Activated T-cell treated with anti-CD3 and anti-CD28 coated beads, Interleukin-2, amount 50 U/mL, for 4 hours (primary cell): ENCODE measurements around the gene BRF1. TPM values are rescaled to one million over a fixed set of nuclear protein-coding genes. Genes with fewer than 3 reads are reported as not detected.
"Not testable (repeated sequence)": the region's sequence is repeated elsewhere in the genome, so short reads cannot be mapped to it uniquely, and the experiment has no call there.

Source experiments
- ATAC-seq, 2 donors: fragments of 200-7000 bp; cut with Tn5 transposase; one replicate each; pipeline ENCODE4 v1.10.0; 2021
- DNase-seq: peaks from one replicate; pipeline ENCODE4 v3.0.0-alpha.2; 2020
- H3K27me3 Mint-ChIP-seq: one replicate; pipeline ENCODE4 v1.8.0; 2021; ENCODE audit warnings: low read depth, mixed read lengths
- H3K36me3 Mint-ChIP-seq: one replicate; pipeline ENCODE4 v1.8.0; 2022; ENCODE audit warnings: mixed read lengths; ENCODE audit not compliant: insufficient read depth
- H3K4me1 Mint-ChIP-seq: one replicate; pipeline ENCODE4 v1.8.0; 2021; ENCODE audit warnings: low read depth, mixed read lengths
- H3K4me3 Mint-ChIP-seq: one replicate; pipeline ENCODE4 v1.8.0; 2021; ENCODE audit warnings: mild to moderate bottlenecking, moderate library complexity, mixed read lengths
- H3K9me3 Mint-ChIP-seq: one replicate; pipeline ENCODE4 v1.8.0; 2021; ENCODE audit warnings: mixed read lengths
- total RNA-seq, 3 donors: library from RNA; stranded (reverse); gene quantifications; one replicate each; pipeline ENCODE4 v1.2.1, GENCODE V29; 2021

The BRF1 gene
- total RNA-seq, 3 donors from 2014 or later, result 33.5 to 36.4 (median 35.4) TPM

- Mint-ChIP-seq H3K36me3 (peaks cover 3% of the 10 kb centered on the region), H3K9me3 (no peaks in the 10 kb centered on the region), H3K27me3 (no peaks in the 10 kb centered on the region), H3K4me1 (peaks cover 17% of the 10 kb centered on the region), H3K4me3 (no peak overlapping the region)
- DNase-seq (no peak), ATAC-seq (no peak)
Measured at GRCh38 chr14:105279642-105280361, 21.0 kb downstream of the BRF1 start.

- not testable (repeated sequence) for H3K4me3 Mint-ChIP-seq, ATAC-seq, H3K4me1 Mint-ChIP-seq, H3K9me3 Mint-ChIP-seq, DNase-seq, H3K36me3 Mint-ChIP-seq, H3K27me3 Mint-ChIP-seq
Measured at GRCh38 chr14:105277448-105277847, 23.4 kb downstream of the BRF1 start.

GRCh38 chr14:105275267-105275946 is 25.4 kb downstream of the BRF1 start:
- no peak for DNase-seq
- Mint-ChIP-seq H3K36me3 (no peaks in the 10 kb centered on the region), H3K27me3 (no peaks in the 10 kb centered on the region), H3K4me3 (no peak overlapping the region), H3K9me3 (no peaks in the 10 kb centered on the region), H3K4me1 (no peaks in the 10 kb centered on the region)
- ATAC-seq, result no peak

- DNase-seq (no peak), ATAC-seq (no peak)
- H3K4me1 Mint-ChIP-seq, result no peaks in the 10 kb centered on the region
- no peak overlapping the region for H3K4me3 Mint-ChIP-seq
- no peaks in the 10 kb centered on the region for H3K27me3 Mint-ChIP-seq
- no peaks in the 10 kb centered on the region for H3K36me3 Mint-ChIP-seq
- H3K9me3 Mint-ChIP-seq, result no peaks in the 10 kb centered on the region
Measured at GRCh38 chr14:105274637-105275036, 26.2 kb downstream of the BRF1 start.

- Mint-ChIP-seq H3K4me3 (no peak overlapping the region), H3K36me3 (no peaks in the 10 kb centered on the region), H3K4me1 (peaks cover 2% of the 10 kb centered on the region), H3K9me3 (no peaks in the 10 kb centered on the region), H3K27me3 (no peaks in the 10 kb centered on the region)
- ATAC-seq (no peak), DNase-seq (no peak)
Measured at GRCh38 chr14:105273062-105273461, 27.7 kb downstream of the BRF1 start.

GRCh38 chr14:105272623-105273022 is 28.2 kb downstream of the BRF1 start:
- DNase-seq (no peak), ATAC-seq (no peak)
- H3K4me1 Mint-ChIP-seq, result peaks cover 2% of the 10 kb centered on the region
- H3K27me3 Mint-ChIP-seq, result no peaks in the 10 kb centered on the region
- H3K4me3 Mint-ChIP-seq, result no peak overlapping the region
- H3K9me3 Mint-ChIP-seq, result no peaks in the 10 kb centered on the region
- no peaks in the 10 kb centered on the region for H3K36me3 Mint-ChIP-seq

- ATAC-seq, result no peak
- Mint-ChIP-seq H3K4me3 (no peak overlapping the region), H3K36me3 (peaks cover 1% of the 10 kb centered on the region), H3K4me1 (peaks cover 2% of the 10 kb centered on the region), H3K9me3 (no peaks in the 10 kb centered on the region), H3K27me3 (no peaks in the 10 kb centered on the region)
- DNase-seq, result no peak
Measured at GRCh38 chr14:105271224-105271890, 29.4 kb downstream of the BRF1 start.

GRCh38 chr14:105269405-105269804 is 31.4 kb downstream of the BRF1 start:
- peaks cover 2% of the 10 kb centered on the region for H3K4me1 Mint-ChIP-seq
- H3K9me3 Mint-ChIP-seq, result no peaks in the 10 kb centered on the region
- no peak for DNase-seq
- H3K36me3 Mint-ChIP-seq, result peaks cover 1% of the 10 kb centered on the region
- ATAC-seq, result no peak
- no peaks in the 10 kb centered on the region for H3K27me3 Mint-ChIP-seq
- H3K4me3 Mint-ChIP-seq, result no peak overlapping the region

GRCh38 chr14:105268736-105269354 is 32.0 kb downstream of the BRF1 start:
- ATAC-seq, result no peak
- no peak for DNase-seq
- no peaks in the 10 kb centered on the region for H3K27me3 Mint-ChIP-seq
- peaks cover 2% of the 10 kb centered on the region for H3K4me1 Mint-ChIP-seq
- no peaks in the 10 kb centered on the region for H3K9me3 Mint-ChIP-seq
- H3K4me3 Mint-ChIP-seq, result no peak overlapping the region
- peaks cover 4% of the 10 kb centered on the region for H3K36me3 Mint-ChIP-seq

- no peak for DNase-seq
- Mint-ChIP-seq H3K4me1 (peaks cover 2% of the 10 kb centered on the region), H3K4me3 (no peak overlapping the region), H3K27me3 (no peaks in the 10 kb centered on the region), H3K36me3 (peaks cover 5% of the 10 kb centered on the region), H3K9me3 (no peaks in the 10 kb centered on the region)
- no peak for ATAC-seq
Measured at GRCh38 chr14:105267820-105268548, 32.8 kb downstream of the BRF1 start.

- ATAC-seq (no peak), DNase-seq (no peak)
- H3K4me3 Mint-ChIP-seq, result no peak overlapping the region
- H3K9me3 Mint-ChIP-seq, result no peaks in the 10 kb centered on the region
- H3K27me3 Mint-ChIP-seq, result no peaks in the 10 kb centered on the region
- H3K36me3 Mint-ChIP-seq, result peaks cover 4% of the 10 kb centered on the region
- peaks cover 9% of the 10 kb centered on the region for H3K4me1 Mint-ChIP-seq
Measured at GRCh38 chr14:105261781-105262180, 39.0 kb downstream of the BRF1 start.

- Mint-ChIP-seq H3K4me1 (peaks cover 9% of the 10 kb centered on the region), H3K9me3 (no peaks in the 10 kb centered on the region), H3K36me3 (peaks cover 4% of the 10 kb centered on the region), H3K27me3 (no peaks in the 10 kb centered on the region), H3K4me3 (no peak overlapping the region)
- ATAC-seq (no peak), DNase-seq (no peak)
Measured at GRCh38 chr14:105260959-105261358, 39.8 kb downstream of the BRF1 start.

- peaks cover 9% of the 10 kb centered on the region for H3K4me1 Mint-ChIP-seq
- no peak overlapping the region for H3K4me3 Mint-ChIP-seq
- H3K9me3 Mint-ChIP-seq, result no peaks in the 10 kb centered on the region
- DNase-seq (no peak), ATAC-seq (no peak)
- no peaks in the 10 kb centered on the region for H3K27me3 Mint-ChIP-seq
- H3K36me3 Mint-ChIP-seq, result peaks cover 1% of the 10 kb centered on the region
Measured at GRCh38 chr14:105258846-105259245, 42.0 kb downstream of the BRF1 start.

GRCh38 chr14:105257464-105257863 is 43.3 kb downstream of the BRF1 start:
- no peak overlapping the region for H3K4me3 Mint-ChIP-seq
- DNase-seq, result no peak
- no peak for ATAC-seq
- H3K4me1 Mint-ChIP-seq, result peaks cover 9% of the 10 kb centered on the region
- no peaks in the 10 kb centered on the region for H3K36me3 Mint-ChIP-seq
- no peaks in the 10 kb centered on the region for H3K27me3 Mint-ChIP-seq
- no peaks in the 10 kb centered on the region for H3K9me3 Mint-ChIP-seq
